GM21737 (cell line): ENCODE measurements around the gene CDH4.

Experiments used
- ATAC-seq: cut with Tn5 transposase; IDR thresholded peaks from one replicate; pipeline ENCODE4 v1.9.1; 2021; ENCODE audit warnings: mild to moderate bottlenecking, moderate library complexity; ENCODE audit not compliant: unreplicated experiment

Gene CDH4

DNA sequence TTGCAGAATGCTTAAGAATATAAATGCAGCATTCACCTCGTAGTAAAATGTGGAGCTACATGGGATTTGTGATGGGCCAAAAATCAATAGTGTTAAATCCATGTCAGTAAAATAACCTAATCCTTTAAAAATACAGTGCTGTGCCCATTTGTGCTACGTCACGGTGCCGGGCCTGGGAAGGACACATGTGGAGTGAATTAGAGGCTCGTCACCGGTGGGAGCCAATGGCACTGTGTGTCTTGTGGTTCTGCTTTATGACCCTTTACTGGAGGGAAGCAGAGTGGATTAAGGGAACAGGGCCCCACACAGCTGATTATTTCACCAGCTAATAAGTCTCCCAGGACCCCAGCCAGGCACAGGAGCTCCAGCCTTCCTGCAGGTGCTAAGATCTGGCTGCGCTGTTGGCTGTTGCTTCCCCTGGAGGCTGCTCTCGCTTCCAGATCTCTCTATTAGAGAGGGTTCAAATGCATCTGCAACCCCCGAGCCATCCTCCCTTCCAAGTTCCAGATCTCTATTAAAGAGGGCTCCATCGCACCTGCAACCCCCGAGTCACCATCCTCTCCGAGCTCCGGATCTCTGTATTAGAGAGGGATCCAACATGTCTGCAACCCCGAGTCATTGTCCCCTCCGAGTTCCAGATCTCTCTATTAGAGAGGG is 405.8 kb downstream of the CDH4 start:
- ATAC-seq, result no peak

DNA sequence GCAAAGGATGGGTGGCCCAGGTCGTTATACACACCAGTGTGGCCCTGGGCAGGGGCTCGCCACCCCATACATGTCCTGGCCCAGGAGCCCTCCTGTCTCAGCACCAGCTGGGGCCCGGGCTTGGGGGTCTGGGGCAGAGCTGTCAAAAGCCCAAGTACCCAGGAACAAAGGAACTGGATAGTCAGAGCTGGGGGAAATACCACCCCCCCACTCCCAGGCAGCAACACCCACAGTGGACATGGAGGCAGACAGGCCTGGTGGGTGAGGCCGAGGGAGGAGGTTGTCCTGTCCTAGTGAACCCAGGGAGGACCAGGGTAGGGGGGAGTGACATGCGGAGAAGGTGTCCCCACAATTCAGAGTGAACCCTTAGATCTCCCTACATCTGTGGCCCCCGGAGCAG is 406.5 kb downstream of the CDH4 start:
- ATAC-seq, result no peak

DNA sequence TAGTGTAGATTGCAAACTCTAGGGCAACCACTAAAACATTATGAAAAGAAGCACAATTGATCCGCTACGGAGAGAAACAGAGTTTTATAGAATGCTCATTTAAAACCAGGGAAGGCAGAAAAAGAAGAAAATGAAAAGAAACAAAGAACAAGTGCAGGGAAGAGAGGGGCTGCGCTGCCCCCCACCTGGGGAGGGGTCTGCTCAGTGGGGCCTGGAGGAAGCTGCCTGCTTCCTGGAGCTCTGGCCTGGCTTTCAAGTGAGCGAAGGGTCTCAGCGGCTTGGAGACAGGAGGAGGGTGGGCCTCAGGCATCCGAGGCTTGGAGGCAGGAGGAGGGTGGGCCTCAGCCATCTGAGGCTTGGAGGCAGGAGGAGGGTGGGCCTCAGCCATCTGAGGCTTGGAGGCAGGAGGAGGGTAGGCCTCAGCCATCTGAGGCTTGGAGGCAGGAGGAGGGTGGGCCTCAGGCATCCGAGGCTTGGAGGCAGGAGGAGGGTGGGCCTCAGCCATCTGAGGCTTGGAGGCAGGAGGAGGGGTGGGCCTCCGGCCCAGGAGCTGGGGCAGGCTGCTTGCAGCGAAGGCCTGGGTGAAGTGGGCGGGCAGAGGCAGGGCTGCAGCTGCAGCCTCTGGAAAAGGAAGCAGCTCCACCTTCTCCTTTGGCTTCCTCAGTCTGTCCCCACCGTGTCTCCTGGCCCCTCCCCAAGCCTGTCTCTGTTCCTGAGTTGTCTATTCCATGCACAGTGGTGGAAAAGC is 407.4 kb downstream of the CDH4 start:
- ATAC-seq, result no peak

DNA sequence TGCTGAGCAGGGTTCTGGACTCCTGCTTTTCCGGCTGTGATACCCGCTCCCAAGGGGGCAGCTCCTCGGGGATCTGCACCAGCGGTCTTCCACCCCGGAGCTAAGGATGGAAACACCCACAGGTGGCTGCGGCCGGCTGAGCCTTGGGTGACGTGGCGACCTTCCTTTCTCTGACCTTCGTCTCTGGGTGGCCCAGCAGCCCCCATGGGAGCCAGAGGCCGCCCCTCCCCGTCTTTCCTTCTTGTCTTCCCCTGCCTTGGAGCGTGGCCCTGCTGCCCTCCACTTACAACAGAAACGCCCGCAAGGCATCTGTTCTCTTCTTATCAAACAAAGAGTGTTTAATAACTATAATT is 407.9 kb downstream of the CDH4 start:
- no peak for ATAC-seq

DNA sequence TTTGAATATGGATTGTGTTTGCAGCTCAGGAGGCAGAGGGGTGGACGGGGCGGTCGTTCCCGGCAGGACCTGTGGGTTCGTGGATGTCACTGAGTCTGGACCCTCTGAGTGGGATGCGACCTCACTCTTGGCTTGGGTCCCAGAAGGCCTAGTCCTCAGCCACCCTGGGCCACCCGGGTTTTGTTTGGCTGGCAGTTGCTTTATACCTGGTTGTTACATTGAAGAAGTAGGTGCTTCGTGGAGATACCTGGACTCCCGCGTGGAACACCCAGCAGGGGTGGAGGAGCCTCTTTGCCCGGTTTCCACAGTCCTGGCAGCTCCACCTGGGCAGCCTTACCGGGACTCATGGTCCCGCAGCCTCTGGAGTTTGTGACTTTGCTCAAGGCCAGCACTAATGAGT is 408.5 kb downstream of the CDH4 start:
- no peak for ATAC-seq

DNA sequence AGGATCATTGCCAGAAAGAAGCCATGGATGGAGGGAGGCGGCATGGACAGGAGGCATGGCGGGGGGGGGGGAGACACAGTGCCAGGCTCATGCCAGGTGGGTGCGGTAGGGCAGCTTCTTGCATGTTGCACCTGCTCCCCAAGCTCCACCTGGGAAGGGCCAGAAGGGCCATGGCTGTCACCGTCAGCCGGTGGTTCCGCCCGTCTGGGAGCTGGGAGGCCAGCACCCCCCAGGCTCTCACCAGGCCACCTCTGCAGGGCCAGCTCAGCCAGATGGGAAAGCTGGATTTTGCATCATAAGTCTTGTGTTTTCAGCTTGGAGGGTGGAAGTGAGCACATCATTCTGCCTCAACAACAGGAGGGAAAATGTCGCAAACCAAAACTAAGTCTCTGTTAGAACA is 409.0 kb downstream of the CDH4 start:
- ATAC-seq, result no peak

DNA sequence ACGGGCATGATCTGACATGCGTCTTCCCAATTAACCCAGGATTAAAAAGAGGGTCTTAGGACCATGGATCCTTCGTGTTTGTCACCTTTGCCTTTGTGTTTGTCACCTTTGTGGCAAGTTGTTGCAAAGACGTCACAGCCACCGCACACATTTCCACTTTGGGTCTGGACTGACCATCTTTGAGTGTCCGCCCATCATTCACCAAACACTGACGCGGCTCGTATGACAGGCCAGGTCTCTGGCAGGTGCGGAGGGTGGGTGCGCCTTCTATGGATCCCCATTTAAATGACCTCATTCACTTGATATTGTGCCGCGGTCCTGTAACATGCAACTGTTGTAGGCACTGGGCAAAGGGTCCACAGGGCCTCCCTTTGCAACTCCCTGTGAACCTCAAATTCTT is 409.5 kb downstream of the CDH4 start:
- ATAC-seq, result no peak

DNA sequence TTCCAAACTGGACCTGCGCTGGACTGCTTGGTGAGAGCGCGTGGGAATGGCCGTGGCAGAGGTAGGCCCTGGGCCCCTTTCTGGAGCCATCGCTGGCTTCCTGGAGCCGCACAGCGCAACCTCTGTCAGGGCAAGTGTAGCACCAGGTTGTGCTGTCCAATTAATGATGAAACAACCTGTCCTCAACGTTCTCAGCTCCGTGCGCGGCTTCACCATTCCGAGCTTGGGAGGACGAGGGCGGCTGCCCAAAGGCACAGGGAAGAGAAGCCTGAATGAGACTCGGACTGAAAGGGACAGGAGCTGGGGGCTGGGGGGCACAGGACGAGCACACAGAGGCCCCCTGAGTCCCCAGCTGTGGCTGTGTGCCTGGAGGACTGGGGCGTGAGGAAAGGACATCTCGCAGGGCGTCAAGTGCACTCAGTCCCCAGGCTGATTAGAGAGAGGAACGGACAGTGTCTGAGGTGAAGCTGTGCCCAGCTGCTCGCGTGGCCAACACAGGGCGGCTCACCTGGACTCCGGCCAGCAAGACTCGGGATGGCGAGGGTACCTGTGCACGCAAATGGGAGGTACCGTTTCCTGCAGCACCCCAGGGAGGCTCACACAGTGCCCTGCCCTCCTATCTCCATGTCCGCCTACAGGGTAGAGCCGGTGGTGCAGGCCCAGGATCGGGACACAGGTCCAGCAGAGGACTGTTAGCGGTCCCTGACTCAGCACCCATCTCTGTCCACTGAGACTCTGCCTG is 410.3 kb downstream of the CDH4 start:
- ATAC-seq, result no peak

DNA sequence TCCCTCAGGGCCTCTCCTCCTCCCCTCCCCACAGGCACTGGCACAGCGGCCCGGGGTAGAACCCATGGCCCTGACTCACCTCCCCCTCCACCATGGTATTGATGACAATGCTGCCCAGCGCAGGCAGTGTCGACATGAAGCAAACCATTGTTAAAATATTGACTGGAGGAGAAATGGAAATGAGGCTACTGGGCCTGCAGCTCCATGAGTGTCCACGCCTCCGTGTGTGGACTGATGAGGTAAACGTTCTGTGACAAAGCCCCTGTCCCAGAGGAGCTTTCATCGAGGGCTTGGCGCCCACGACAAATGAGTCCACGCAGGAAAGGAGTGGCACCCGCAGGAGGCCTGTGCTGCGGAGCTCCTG is 410.9 kb downstream of the CDH4 start:
- ATAC-seq, result no peak

DNA sequence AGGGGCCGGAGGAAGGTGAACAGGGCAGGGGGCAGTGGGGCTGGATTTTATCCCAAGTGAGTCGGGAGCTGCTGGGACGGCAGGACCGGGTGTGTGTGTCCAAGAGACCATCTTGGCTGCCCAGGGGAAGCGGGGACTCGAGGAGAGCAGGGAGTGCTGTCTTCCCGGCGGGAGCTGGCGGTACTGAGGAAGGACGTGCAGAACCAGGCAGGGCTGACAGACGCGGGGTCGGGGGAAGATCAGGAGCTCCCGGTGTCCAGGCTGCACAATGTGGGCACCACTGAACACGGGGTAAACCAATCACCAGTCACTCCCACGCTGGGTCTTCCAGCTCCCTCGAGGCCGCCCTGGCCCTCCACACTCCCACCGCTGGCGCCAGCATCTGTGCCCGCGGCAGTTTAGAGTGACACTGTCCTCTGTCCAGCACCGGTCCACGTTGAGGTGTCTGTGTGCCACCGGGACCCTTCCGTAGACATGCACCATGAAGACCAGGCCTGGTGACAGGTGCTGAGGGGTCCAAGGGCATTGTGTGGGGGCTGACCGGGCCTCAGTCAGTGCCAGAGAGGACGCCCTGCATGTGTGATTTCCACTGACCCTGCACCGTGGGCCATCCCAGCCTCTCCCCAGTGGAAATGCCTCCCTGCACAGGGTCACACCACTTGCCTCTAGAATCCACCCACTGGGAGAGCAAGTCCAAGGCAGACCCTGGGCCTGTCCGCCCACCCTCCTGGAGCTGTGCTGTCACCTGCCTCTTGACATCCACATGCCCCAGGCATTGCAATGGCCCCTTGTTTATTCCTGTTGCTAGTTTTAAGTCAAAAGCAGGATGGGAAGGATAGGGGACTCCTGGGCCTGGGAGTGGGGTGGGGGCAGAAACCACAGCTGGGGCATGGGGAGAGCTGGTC is 411.7 kb downstream of the CDH4 start:
- no peak for ATAC-seq

DNA sequence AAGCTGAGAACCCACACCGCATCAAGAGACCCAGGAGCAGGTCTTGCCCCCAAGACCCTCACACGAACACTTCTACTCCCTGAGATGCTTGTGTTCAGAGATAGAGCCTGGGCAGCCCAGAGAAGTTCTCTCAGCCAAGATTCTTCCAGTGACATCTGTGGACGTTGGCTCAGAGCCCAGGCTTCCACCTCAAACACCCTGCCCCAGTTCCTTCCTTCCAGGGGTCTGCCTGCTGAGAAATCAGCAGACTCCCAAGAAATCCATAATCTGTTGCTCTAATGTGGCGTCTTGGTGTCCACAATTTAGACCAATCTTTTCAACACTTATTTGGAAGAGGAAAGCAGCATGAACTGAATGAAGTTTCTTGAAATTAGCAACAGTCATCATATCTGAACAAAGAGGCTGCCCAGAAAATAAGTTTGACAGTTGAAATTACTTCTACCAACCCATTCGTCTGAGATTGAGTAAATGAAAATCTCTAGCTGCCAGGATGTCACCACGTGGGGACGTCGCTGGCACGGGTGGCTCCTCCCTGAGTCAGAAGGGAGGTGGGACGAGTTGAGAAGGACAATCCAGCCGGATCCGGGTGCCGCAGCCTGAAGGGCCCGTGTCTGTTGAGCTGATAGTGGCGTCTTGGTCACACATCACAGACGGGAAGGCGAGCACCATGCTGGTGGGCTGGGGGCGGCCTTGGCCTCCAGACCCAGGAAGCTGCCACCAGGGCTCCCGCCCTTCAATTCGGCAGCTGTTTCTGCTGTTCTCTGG is 412.7 kb downstream of the CDH4 start:
- no peak for ATAC-seq

DNA sequence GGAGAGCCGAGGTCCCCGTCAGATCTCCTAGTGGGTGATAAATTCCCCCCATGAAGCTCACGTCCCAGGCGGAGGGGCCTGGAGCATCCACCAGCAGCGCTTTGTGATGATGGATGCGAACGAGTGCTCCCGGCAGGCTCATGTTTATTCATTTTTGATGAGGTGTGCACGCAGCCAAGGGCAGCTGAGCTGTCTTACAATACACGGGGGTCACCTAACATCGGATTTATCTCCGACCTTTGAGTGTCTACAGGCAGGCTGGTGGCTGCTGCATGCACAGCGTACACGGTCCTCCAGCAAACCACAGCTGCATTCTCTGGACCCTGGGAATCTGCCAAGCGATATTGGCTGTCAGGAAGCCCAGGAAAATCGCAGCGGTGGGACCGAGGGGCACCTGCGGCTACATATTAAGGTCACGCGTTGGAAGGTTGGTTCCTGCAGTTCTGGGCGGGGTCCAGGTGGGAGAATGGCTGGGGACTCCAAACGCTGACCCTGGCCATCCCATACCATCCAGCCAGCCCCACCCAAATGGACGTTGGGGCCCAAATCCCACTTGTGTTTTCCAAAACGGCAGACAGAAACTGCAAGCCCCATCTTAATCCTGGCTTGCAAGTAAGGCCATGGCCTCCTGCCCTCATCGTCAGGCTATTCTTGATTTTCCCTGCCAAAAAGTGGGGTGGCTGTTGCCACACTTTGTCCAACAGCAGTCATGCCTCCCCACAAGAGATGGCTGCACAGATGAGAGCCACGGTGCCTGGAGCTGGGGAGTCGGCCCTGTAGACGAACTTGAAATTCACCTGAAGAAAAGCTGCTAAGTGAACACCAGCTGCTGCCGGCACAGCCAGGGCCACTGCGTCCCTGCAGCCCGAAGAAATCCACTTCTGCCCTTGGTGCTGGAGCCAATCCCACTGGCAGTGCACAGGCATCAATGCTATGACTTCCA is 413.7 kb downstream of the CDH4 start:
- no peak for ATAC-seq

DNA sequence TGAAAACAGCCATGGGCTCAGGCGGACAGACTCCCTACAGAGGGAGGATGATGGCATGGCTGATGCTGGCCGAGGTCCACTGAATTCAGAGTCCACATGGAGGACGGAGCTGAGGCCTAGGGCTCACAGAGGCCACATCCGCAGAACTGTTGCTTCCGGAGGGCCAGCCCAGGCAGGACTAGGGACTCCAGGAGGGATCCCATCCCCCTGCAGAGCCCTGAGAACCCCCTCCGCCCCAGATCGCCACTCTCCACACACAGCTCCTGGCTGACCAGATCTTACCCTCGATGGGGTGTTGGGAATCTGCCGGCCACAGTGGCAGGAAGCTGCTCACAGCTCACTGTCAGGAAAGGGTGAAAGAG is 414.4 kb downstream of the CDH4 start:
- no peak for ATAC-seq

DNA sequence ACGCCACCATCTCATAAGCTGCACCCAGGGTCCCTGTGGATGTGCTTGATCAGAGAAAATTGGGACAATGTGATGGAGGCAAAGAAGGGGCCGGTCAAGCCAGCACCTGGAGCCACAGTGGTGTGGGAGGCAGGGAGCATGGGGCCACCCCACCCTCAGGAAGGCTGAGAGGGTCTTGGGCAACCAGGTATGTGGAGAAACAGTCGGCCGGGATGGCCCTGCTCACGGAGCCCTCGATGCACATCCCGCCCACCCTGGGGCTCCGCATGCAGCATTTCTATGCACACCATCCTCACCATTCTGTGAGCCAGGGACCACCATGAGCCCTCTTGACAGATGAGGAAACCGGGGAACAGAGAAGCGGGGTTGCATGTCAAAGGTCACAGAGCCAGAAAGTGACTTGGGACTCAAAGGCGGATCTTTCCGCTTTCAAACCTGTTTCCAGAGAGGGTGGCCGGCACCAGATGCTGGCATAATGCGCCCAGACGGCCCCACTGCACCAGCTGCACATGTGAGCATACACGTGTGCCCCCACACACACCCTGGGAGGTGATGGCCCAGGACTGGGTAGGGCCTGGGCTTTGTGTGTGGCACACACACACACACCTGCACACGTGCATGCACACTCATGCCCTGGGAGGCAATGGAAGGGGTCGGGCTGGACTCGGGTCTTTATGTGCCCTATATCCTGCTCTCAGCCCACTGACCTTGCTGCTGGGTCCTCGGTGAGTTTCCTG is 415.2 kb downstream of the CDH4 start:
- no peak for ATAC-seq

DNA sequence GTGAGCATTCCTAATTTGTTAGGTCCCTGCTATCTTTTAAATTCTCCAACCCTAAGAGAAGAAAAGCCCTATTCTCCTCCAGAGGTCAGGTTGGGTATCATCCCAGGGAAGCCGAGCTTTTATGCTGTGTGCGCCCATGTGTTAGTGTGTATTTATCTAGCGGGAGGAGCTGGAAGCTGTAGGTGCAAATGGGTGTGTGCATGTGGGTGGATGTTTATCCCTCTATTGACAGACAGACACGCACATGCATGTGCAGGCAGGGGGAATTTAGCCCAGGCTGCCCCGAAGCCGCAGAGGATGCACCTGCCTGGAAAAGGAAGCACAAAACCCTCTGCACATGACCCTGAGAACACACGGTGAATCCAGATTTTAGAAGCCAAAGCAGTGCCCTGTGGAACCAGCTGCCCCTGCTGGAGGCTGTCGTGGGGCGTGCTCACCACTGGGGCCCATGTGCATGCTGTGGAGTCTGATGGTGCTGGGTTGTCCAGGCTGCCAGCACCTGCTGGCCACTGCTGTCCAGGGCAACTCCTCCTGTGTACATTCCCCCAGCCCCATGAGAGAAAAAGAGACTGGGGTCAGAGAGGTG is 416.1 kb downstream of the CDH4 start:
- ATAC-seq, result no peak

DNA sequence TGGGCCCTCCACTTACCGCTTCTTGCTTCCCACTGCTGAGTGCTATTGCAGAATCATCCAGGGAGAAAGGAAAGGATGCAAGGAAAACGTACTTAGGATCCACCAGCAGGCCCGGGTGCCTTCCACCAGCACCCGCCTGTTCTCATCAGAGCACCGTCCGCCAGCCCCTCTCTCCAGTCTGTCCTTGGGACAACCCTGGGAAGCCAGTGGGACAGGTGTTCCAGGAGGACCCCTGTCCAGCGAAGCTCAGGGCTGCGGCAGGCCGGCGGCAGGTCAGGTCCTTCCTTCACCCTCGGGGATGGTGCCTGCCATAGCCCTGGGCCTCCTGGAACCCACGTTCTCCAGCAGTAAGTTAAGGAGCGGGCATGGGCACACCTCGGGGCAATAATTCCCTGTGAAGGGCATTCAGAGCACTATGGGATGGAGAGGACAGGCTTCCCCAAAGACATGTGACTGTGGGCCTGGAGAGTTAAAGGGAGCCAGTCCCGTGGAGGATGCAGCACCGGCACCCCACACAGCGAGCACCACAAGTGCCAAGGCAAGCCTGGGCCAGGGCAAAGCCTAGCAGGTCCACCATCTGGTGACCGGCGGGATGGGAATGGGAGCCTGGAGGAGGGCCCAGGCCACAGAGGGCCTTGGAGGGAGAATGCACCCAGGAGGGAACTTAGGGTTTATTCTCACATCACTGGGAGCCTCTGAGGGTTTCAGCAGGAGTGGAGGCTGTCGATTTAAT is 416.9 kb downstream of the CDH4 start:
- ATAC-seq, result no peak

DNA sequence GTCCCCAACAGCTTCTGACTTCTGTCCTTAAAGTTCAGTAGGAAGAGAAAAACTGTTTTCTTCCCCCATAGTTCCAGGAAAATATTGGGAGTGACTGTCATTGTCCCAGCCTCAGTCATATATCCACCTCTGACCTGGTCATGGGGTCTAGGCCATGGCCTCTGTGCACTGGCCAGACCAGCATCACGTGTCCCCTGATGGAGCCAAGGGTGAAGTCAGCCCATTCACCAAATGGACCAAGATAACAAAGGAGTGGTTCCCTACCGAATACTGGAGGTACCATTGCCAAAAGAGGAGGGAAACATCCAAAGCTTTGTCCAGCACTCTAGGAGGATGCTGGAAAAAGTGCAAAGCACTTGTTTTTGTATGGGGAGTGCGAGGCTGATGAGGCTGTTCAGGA is 418.2 kb downstream of the CDH4 start:
- ATAC-seq, result no peak

DNA sequence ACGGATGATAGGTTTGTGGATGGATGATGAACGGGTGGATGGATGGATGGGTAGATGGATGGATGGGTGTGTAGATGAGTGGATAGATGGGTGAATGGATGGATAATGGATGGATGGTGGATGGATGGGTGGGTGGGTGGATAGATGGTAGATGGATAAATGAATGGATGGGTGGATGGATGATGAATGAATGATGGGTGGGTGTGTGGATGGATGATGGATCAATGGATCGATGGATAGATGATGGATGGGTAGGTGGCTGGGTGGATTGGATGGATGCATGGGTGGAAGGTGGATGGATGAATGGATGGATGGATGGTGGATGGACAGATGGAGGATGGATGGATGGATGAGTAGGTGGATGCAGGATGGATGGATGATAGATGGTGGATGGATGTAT is 419.5 kb downstream of the CDH4 start:
- ATAC-seq, result no peak
